IMR-90 (cell line): ENCODE results near the gene KCNA10. TPM values are rescaled to one million over a fixed set of nuclear protein-coding genes. Genes with fewer than 3 reads are reported as not detected.

Experiments
- ATAC-seq: fragments of 200-7000 bp; cut with Tn5 transposase; 2 replicates; pipeline ENCODE4 v1.9.1; 2020; ENCODE audit warnings: low read depth, mild to moderate bottlenecking, moderate library complexity
- BruUV-seq: library from RNA; stranded (reverse); fragments of 400-500 nt; replicated peaks from 2 replicates; lab custom pipeline; 2021; lab: Mats Ljungman, UMichigan
- CTCF ChIA-PET: fragments of 300-600 bp; formaldehyde crosslinking; extraction: SDS; loops from one replicate; lab custom pipeline; 2021; ENCODE audit warnings: antibody characterized with exemption; lab: Yijun Ruan, JAX
- POLR2A ChIA-PET: fragments of 300-600 bp; sonication (Branson Sonifier 250); formaldehyde crosslinking; loops from one replicate; lab custom pipeline; 2022; ENCODE audit warnings: antibody characterized with exemption; ENCODE audit not compliant: unreplicated experiment; lab: Charles Lee
- DNase-seq: peaks from one replicate; pipeline ENCODE4 v3.0.0; 2013
- H2AFZ ChIP-seq: replicated peaks from 2 replicates; pipeline ENCODE3; 2013; ENCODE audit warnings: low read length, mild to moderate bottlenecking; ENCODE audit not compliant: poor library complexity
- H2AK5ac ChIP-seq: 2 replicates; pipeline ENCODE4 v1.6.1; 2013; ENCODE audit warnings: low read depth, low read length, inconsistent platforms
- H2AK9ac ChIP-seq: replicated peaks from 2 replicates; pipeline ENCODE3; 2013; ENCODE audit warnings: mild to moderate bottlenecking, low read depth, low read length, moderate library complexity; ENCODE audit not compliant: poor library complexity
- H2BK120ac ChIP-seq: 2 replicates; pipeline ENCODE4 v1.6.1; 2013; ENCODE audit warnings: low read depth, low read length, inconsistent platforms
- H2BK15ac ChIP-seq: 3 replicates; pipeline ENCODE4 v1.6.1; 2013; ENCODE audit warnings: low read depth, low read length, inconsistent platforms
- H2BK20ac ChIP-seq: 2 replicates; pipeline ENCODE4 v1.6.1; 2013; ENCODE audit warnings: low read depth, mild to moderate bottlenecking, inconsistent platforms, low read length, moderate library complexity
- H2BK5ac ChIP-seq: 2 replicates; pipeline ENCODE4 v1.6.1; 2013; ENCODE audit warnings: mild to moderate bottlenecking, low read depth, low read length, inconsistent platforms; ENCODE audit not compliant: poor library complexity, severe bottlenecking
- H3K14ac ChIP-seq: replicated peaks from 2 replicates; pipeline ENCODE4 v1.6.1; 2013; ENCODE audit warnings: low read depth, low read length, inconsistent platforms
- H3K18ac ChIP-seq: 2 replicates; pipeline ENCODE4 v1.6.1; 2013; ENCODE audit warnings: low read depth, low read length, control low read depth
- H3K23ac ChIP-seq: 2 replicates; pipeline ENCODE4 v1.6.1; 2013; ENCODE audit warnings: low read depth, low read length, inconsistent platforms
- H3K27ac ChIP-seq: 2 replicates; pipeline ENCODE4 v1.5.1; 2013; ENCODE audit warnings: mild to moderate bottlenecking, control low read depth, low read length; ENCODE audit not compliant: insufficient read depth
- H3K27me3 ChIP-seq: 2 replicates; pipeline ENCODE4 v1.6.1; 2013; ENCODE audit warnings: low read length; ENCODE audit not compliant: control insufficient read depth, insufficient read depth
- H3K36me3 ChIP-seq: 2 replicates; pipeline ENCODE4 v1.6.1; 2013; ENCODE audit warnings: low read length, mixed read lengths; ENCODE audit not compliant: control insufficient read depth, insufficient read depth
- H3K4ac ChIP-seq: 2 replicates; pipeline ENCODE4 v1.6.1; 2013; ENCODE audit warnings: low read depth, low read length, inconsistent platforms
- H3K4me1 ChIP-seq: 2 replicates; pipeline ENCODE4 v1.6.1; 2013; ENCODE audit warnings: low read length, mixed read lengths; ENCODE audit not compliant: control insufficient read depth, insufficient read depth
- H3K4me2 ChIP-seq: 2 replicates; pipeline ENCODE4 v1.6.1; 2013; ENCODE audit warnings: low read depth, mild to moderate bottlenecking, control low read depth, low read length, moderate library complexity
- H3K4me3 ChIP-seq: 2 replicates; pipeline ENCODE4 v1.5.1; 2013; ENCODE audit warnings: low read depth, mild to moderate bottlenecking, control low read depth, low read length, moderate library complexity; ENCODE audit not compliant: insufficient read depth
- H3K56ac ChIP-seq: 2 replicates; pipeline ENCODE4 v1.6.1; 2013; ENCODE audit warnings: low read length, inconsistent platforms; ENCODE audit not compliant: insufficient read depth; ENCODE audit errors: extremely low read depth
- H3K79me1 ChIP-seq, 2 experiments: 2 replicates each; pipeline ENCODE4 v1.6.1; 2013; ENCODE audit warnings: low read length in 2 of 2, inconsistent platforms in 1 of 2, low read depth in 1 of 2
- H3K9ac ChIP-seq: 2 replicates; pipeline ENCODE4 v1.6.1; 2013; ENCODE audit warnings: low read depth, low read length, control low read depth
- H3K9me1 ChIP-seq: 2 replicates; pipeline ENCODE4 v1.6.1; 2013; ENCODE audit warnings: low read length, inconsistent platforms; ENCODE audit not compliant: insufficient read depth
- H3K9me3 ChIP-seq: 2 replicates; pipeline ENCODE4 v1.6.1; 2013; ENCODE audit warnings: low read length; ENCODE audit not compliant: control insufficient read depth, insufficient read depth
- H4K20me1 ChIP-seq: 2 replicates; pipeline ENCODE4 v1.6.1; 2013; ENCODE audit warnings: low read length, inconsistent platforms; ENCODE audit not compliant: insufficient read depth
- H4K5ac ChIP-seq: 2 replicates; pipeline ENCODE4 v1.6.1; 2013; ENCODE audit warnings: mild to moderate bottlenecking, low read depth, low read length, control low read depth
- H4K8ac ChIP-seq, 2 experiments: 2 replicates each; pipeline ENCODE4 v1.6.1; 2013; ENCODE audit warnings: low read depth in 2 of 2, low read length in 2 of 2, control low read depth in 1 of 2, inconsistent platforms in 1 of 2
- H4K91ac ChIP-seq: 2 replicates; pipeline ENCODE4 v1.6.1; 2013; ENCODE audit warnings: low read depth, low read length, inconsistent platforms; ENCODE audit not compliant: insufficient read depth
- BHLHE40 ChIP-seq: fragments of 150-350 bp; IDR thresholded peaks from 2 replicates; pipeline ENCODE4 v1.6.1; 2016; ENCODE audit warnings: mild to moderate bottlenecking, low read depth, low read length
- FOS ChIP-seq: fragments of 150-350 bp; IDR thresholded peaks from 2 replicates; pipeline ENCODE4 v1.6.1; 2016; ENCODE audit warnings: low read depth, low read length
- RAD21 ChIP-seq: IDR thresholded peaks from 2 replicates; pipeline ENCODE4 v1.6.1; 2012; ENCODE audit warnings: low read length, improper control_type of control experiment
- RCOR1 ChIP-seq: IDR thresholded peaks from 2 replicates; pipeline ENCODE4 v1.6.1; 2012; ENCODE audit warnings: mild to moderate bottlenecking, low read length, improper control_type of control experiment; ENCODE audit not compliant: insufficient replicate concordance
- SMC3 ChIP-seq: fragments of 150-350 bp; IDR thresholded peaks from 2 replicates; pipeline ENCODE4 v1.6.1; 2016; ENCODE audit warnings: low read depth, mild to moderate bottlenecking, antibody characterized with exemption, low read length, moderate library complexity
- WGBS, 2 experiments: methylation state at CpG; one replicate each; pipeline versions ENCODE4 v1.1.5 to v1.1.7; 2013; ENCODE audit warnings: missing lambda C conversion rate in 2 of 2; ENCODE audit not compliant: insufficient read length in 1 of 2; ENCODE audit errors: extremely low coverage in 2 of 2; 5-methylcytosine and 5-hydroxymethylcytosine counted together
- dilution Hi-C: fragments of 300-500 bp; cut with HindIII; formaldehyde crosslinking; loops from one replicate; pipeline ENCODE4 v1.14.3; 2018; ENCODE audit warnings: low sequenced_read_pairs; ENCODE audit not compliant: unreplicated experiment
- in situ Hi-C: fragments of 300-500 bp; cut with MboI; formaldehyde crosslinking; loops from 3 replicates; pipeline ENCODE4 v1.14.3; 2019; ENCODE audit warnings: low sequenced_read_pairs, inconsistent platforms, mixed read lengths
- intact Hi-C: fragments of 100-400 bp; cut with micrococcal nuclease; formaldehyde crosslinking; loops from 2 replicates; pipeline ENCODE4 v1.10.0; 2022
- polyA plus RNA-seq, 3 experiments: library from polyadenylated mRNA; depleted of rRNA; stranded (reverse); fragments of >200 nt; gene quantifications; 2 replicates each; pipeline ENCODE4 v1.2.3, GENCODE V29; 2012; ENCODE audit warnings: low replicate concordance in 1 of 3
- total RNA-seq: library from RNA; depleted of rRNA; stranded (reverse); fragments of >200 nt; gene quantifications from 2 replicates; pipeline ENCODE4 v1.2.3, GENCODE V29; 2012
- TF ChIP-seq, protein P1 (sequence below): fragments of 150-350 bp; IDR thresholded peaks from 2 replicates; pipeline ENCODE4 v1.6.1; 2017; ENCODE audit warnings: mild to moderate bottlenecking, antibody characterized with exemption, low read length, low read depth

Gene KCNA10
- total and polyA plus RNA-seq, 2 of the 4 experiments (the other 2 are of a cell fraction) = not detected

DNA sequence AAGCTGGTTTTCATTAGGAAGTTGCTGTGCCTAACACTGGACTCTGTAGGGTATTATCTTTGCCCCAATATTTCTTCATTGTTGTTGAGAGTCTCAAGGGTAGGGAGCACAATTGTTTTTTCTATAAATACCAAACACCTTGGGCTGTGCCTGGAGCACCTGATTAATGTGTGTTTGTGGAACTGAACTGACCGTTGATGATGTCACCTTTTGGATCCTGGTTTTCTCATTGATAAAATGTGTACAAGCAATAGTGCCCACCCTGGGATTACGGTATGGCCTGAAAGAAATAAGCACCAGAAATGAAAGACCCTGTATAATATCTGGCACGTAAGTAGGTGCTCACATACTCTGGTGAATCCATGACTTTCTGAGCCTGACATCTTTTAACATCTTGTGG is 47.9 kb upstream of the KCNA10 start (continued):
- TF ChIP-seq, protein P1, sequence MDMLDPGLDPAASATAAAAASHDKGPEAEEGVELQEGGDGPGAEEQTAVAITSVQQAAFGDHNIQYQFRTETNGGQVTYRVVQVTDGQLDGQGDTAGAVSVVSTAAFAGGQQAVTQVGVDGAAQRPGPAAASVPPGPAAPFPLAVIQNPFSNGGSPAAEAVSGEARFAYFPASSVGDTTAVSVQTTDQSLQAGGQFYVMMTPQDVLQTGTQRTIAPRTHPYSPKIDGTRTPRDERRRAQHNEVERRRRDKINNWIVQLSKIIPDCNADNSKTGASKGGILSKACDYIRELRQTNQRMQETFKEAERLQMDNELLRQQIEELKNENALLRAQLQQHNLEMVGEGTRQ = no peak
- TF ChIP-seq FOS (no peak), RCOR1 (no peak), SMC3 (no peak)

DNA sequence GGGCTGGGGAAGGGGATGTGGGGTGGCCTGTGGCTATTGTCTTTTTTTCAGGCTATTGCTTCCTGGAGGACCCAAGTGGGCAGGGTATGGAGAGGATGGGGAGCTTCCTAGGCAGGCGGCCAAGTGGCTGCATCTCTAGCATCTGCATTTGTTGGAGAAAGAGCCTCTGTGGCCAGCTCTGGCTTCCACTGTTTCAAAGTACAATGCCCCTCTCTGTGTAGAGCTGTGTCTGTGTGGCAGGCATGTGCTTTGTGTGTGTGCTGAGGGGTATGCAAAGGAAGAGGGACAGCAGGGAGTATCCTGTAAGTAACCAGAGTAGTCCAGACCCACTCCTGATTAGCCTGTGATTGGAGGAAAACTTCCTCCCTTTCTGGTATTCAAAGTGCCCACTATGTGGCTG is 46.6 kb upstream of the KCNA10 start:
- Histone ChIP-seq H3K14ac (no peak overlapping the region), H3K9me3 (no peaks in the 10 kb centered on the region), H3K4me1 (no peaks in the 10 kb centered on the region), H3K9ac (no peak overlapping the region), H3K4me2 (no peak overlapping the region), H4K5ac (no peak overlapping the region), H2BK5ac (no peak overlapping the region), H2BK20ac (no peak overlapping the region), H3K4me3 (no peak overlapping the region), H4K8ac (no peak overlapping the region), H3K79me1 (no peaks in the 10 kb centered on the region), H3K27ac (no peak overlapping the region), H2AK9ac (no peak overlapping the region), H3K9me1 (no peaks in the 10 kb centered on the region), H2BK120ac (no peak overlapping the region), H4K20me1 (no peaks in the 10 kb centered on the region), H3K23ac (no peak overlapping the region), H2AFZ (no peak overlapping the region), H3K36me3 (no peaks in the 10 kb centered on the region), H3K4ac (no peak overlapping the region), H2AK5ac (no peak overlapping the region), H2BK15ac (no peak overlapping the region), H3K27me3 (peaks cover 4% of the 10 kb centered on the region), H3K18ac (no peak overlapping the region), H3K56ac (no peak overlapping the region), H4K91ac (no peak overlapping the region)
- in situ Hi-C loops = no loop called here
- ChIA-PET CTCF (no interaction called here), POLR2A (no interaction called here)
- dilution Hi-C loops = no loop called here
- DNase-seq = no peak
- intact Hi-C loops = no loop called here
- BruUV-seq = no TSS peak
- no peak for TF ChIP-seq RAD21
- no peak for TF ChIP-seq BHLHE40
- no peak for ATAC-seq
- WGBS, 2 experiments = no CpG with 5 or more reads among the region's 1 CpG
